Measurements from ENCODE around the gene FAM210A. TPM values are rescaled to one million over a fixed set of nuclear protein-coding genes. Genes with fewer than 3 reads are reported as not detected.

FAM210A gene
- total RNA-seq, 1 experiment from 2014 or later, result 29.3 TPM

- Histone ChIP-seq H3K36me3 (ENCODE audit: low read depth) (no peaks in the 10 kb centered on the region), H3K4me3 (no peak overlapping the region), H3K79me2 (ENCODE audit: low read depth) (no peaks in the 10 kb centered on the region), H3F3A (ENCODE audit: insufficient read depth, low read depth) (no peaks in the 10 kb centered on the region), H3K9me3 (ENCODE audit: insufficient read depth, low read depth) (no peaks in the 10 kb centered on the region), H3K27me3 (ENCODE audit: insufficient read depth, low read depth) (peaks cover 91% of the 10 kb centered on the region), H3K27ac (no peak overlapping the region), H2AFZ (no peak overlapping the region), H3K4me2 (no peak overlapping the region), H3K4me1 (replicated peaks; ENCODE audit: insufficient read depth) (no peaks in the 10 kb centered on the region), H4K20me1 (ENCODE audit: insufficient read depth) (no peaks in the 10 kb centered on the region), H3K9me2 (ENCODE audit: insufficient read depth) (no peaks in the 10 kb centered on the region)
- intact Hi-C loops (cut with micrococcal nuclease; ENCODE audit: unreplicated experiment), result no loop called here
- CTCF ChIA-PET, result no interaction called here
- BruUV-seq (replicated peaks), result no TSS peak
- DNase-seq, result no peak
- POLR2A ChIA-PET (ENCODE audit: unreplicated experiment), result no interaction called here
- TF ChIP-seq CTCF (conservative IDR thresholded peaks at IDR 0.05) (no peak), EZH2 (IDR thresholded peaks at IDR 0.05; ENCODE audit: low read depth) (no peak)
Measured at GRCh38 chr18:13621886-13622619, 104.3 kb downstream of the FAM210A start.

GRCh38 chr18:13621446-13621849, 104.9 kb downstream of the FAM210A start:
- intact Hi-C loops (cut with micrococcal nuclease; ENCODE audit: unreplicated experiment), result no loop called here
- no TSS peak for BruUV-seq (replicated peaks)

GRCh38 chr18:13620818-13621445, 105.4 kb downstream of the FAM210A start:
- Histone ChIP-seq H3K4me2 (no peak overlapping the region), H2AFZ (no peak overlapping the region), H3K79me2 (ENCODE audit: low read depth) (no peaks in the 10 kb centered on the region), H3K4me3 (no peak overlapping the region), H4K20me1 (ENCODE audit: insufficient read depth) (no peaks in the 10 kb centered on the region), H3K4me1 (replicated peaks; ENCODE audit: insufficient read depth) (no peaks in the 10 kb centered on the region), H3K36me3 (ENCODE audit: low read depth) (no peaks in the 10 kb centered on the region), H3K27me3 (ENCODE audit: insufficient read depth, low read depth) (peaks cover 91% of the 10 kb centered on the region), H3K27ac (no peak overlapping the region), H3K9me3 (ENCODE audit: insufficient read depth, low read depth) (no peaks in the 10 kb centered on the region), H3F3A (ENCODE audit: insufficient read depth, low read depth) (no peaks in the 10 kb centered on the region), H3K9me2 (ENCODE audit: insufficient read depth) (no peaks in the 10 kb centered on the region)
- ChIA-PET POLR2A (ENCODE audit: unreplicated experiment) (no interaction called here), CTCF (no interaction called here)
- no peak for TF ChIP-seq EZH2 (IDR thresholded peaks at IDR 0.05; ENCODE audit: low read depth)
- TF ChIP-seq CTCF (conservative IDR thresholded peaks at IDR 0.05), result no peak
- DNase-seq, result no peak
- intact Hi-C loops (cut with micrococcal nuclease; ENCODE audit: unreplicated experiment), result loop anchor here (1.0 kb wide), 1 partner anchor 34 kb away; no protein-coding TSS in a partner anchor
- BruUV-seq (replicated peaks), result no TSS peak

More at GRCh38 chr18:13621446-13621849, 104.9 kb downstream of the FAM210A start:
- DNase-seq, result no peak
- ChIA-PET CTCF (no interaction called here), POLR2A (ENCODE audit: unreplicated experiment) (no interaction called here)
- H4K20me1 ChIP-seq (ENCODE audit: insufficient read depth), result no peaks in the 10 kb centered on the region
- no peak overlapping the region for H3K4me3 ChIP-seq
- H3K4me1 ChIP-seq (replicated peaks; ENCODE audit: insufficient read depth), result no peaks in the 10 kb centered on the region
- no peaks in the 10 kb centered on the region for H3K9me2 ChIP-seq (ENCODE audit: insufficient read depth)
- H3K4me2 ChIP-seq, result no peak overlapping the region
- no peaks in the 10 kb centered on the region for H3K36me3 ChIP-seq (ENCODE audit: low read depth)
- H3F3A ChIP-seq (ENCODE audit: insufficient read depth, low read depth), result no peaks in the 10 kb centered on the region
- H3K9me3 ChIP-seq (ENCODE audit: insufficient read depth, low read depth), result no peaks in the 10 kb centered on the region
- peaks cover 91% of the 10 kb centered on the region for H3K27me3 ChIP-seq (ENCODE audit: insufficient read depth, low read depth)
- H3K27ac ChIP-seq, result no peak overlapping the region
- TF ChIP-seq EZH2 (IDR thresholded peaks at IDR 0.05; ENCODE audit: low read depth) (no peak), CTCF (conservative IDR thresholded peaks at IDR 0.05) (no peak)
- no peaks in the 10 kb centered on the region for H3K79me2 ChIP-seq (ENCODE audit: low read depth)
- no peak overlapping the region for H2AFZ ChIP-seq
